Jurkat, Clone E6-1 (cell line): Measurements from ENCODE around the gene FERMT3.
"Not testable (repeated sequence)": the region's sequence is repeated elsewhere in the genome, so short reads cannot be mapped to it uniquely, and the experiment has no call there.

Experiments
- DNase-seq: peaks from one replicate; pipeline ENCODE4 v3.0.0-alpha.2; 2011; ENCODE audit warnings: low read depth, low spot score
- H3K4me3 ChIP-seq: 2 replicates; pipeline ENCODE4 v1.5.1; 2011; ENCODE audit warnings: mild to moderate bottlenecking, low read length, control low read depth, moderate library complexity

Gene FERMT3

GRCh38 chr11:64244966-64245365 is 38.4 kb downstream of the FERMT3 start:
- H3K4me3 ChIP-seq = peak overlapping the region; percentile 80

DNA sequence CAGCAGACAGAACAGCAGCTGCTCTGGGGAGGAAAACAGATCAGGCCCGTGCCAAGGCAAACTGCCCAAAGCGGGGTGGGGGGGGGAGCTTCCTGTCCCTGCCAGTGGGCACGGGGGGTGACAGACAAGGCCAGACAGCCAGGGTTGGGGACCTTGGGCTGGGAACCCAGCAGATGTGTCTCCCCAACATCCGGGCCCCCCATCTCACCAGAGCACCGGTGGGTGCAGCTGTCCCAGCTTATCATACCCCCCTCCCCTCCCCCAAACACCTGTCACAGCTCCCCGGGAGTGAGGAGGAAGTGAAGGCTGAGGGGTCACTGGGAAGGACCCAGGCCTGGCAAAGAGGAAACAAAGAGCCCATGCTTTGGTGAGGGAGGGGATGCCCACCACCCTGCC is 38.9 kb downstream of the FERMT3 start:
- peak; percentile 62 for DNase-seq
- peak overlapping the region; percentile 80 for H3K4me3 ChIP-seq

More at GRCh38 chr11:64244966-64245365, 38.4 kb downstream of the FERMT3 start:
- DNase-seq = peak; percentile 46

- peak overlapping the region; percentile 80 for H3K4me3 ChIP-seq
- no peak for DNase-seq
Measured at GRCh38 chr11:64245797-64246620, 39.5 kb downstream of the FERMT3 start.

DNA sequence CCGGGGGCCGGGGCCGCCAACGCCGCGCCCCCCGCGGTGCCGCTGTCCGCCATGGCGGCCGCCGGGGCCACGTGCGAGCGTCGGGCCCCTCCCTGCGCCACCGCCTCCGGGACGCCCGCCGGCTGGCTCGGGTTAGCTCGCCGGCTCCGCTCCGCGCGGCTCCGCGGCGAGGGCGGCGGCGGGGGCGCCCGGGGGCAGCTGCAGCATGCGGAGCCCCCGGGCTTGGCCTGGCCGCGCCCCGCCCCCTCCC is 40.0 kb downstream of the FERMT3 start:
- peak overlapping the region; percentile 80; the same call in 1 of the 2 replicates for H3K4me3 ChIP-seq
- not testable (repeated sequence) for DNase-seq

DNA sequence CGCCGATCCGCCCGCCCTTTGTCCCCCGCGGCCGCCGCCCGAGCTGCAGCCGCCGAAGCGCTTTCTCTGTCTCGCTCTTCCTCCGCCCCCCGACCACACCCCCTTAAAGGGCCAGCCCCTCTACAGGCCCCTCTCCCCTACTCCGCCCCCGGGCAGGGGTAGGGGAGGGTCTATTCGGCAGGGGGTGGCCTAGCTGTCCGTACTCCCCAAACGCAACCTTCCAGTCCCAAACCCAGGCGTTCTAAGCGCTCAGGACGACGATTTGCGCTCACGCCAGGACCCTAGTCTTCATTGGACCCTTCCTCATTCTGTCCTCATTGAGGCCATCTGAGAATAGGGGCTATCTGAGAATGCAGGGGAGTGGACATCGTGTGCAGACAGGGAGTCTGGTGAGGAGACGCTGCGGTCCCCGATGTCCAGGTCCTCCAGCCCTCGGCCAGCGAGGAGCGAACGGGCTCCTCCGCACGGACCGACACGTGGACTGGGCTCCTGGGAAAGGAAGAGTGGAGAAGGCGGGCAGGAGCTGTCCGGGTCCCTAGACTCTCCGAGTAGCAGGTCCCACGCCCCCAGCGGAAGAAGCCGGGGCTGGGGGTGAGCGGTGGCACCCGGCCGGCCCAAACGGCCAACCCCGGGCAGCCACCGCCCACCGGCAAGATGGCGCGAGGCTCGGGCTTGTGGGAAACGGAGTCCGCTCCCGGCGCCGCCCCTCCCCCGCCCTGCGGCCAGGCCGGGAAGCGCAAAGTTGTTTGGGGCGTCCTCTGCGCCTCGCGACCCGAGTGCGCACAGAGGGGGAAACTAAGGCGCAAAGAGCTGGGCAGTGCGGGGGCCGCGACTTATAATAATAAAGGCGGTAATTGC is 40.6 kb downstream of the FERMT3 start, which contains the start of gene PPP1R14B:
PPP1R14B (minus strand) TSS at position 73 of the 858 bp plus-strand sequence. CDS start 270 bp downstream, outside the sequence.
- peak; percentile 69 for DNase-seq
- peak within 1 kb of the TSS; percentile 80 for H3K4me3 ChIP-seq

- no peak for DNase-seq
- no peak overlapping the region for H3K4me3 ChIP-seq
Measured at GRCh38 chr11:64247729-64248531, 41.4 kb downstream of the FERMT3 start.

DNA sequence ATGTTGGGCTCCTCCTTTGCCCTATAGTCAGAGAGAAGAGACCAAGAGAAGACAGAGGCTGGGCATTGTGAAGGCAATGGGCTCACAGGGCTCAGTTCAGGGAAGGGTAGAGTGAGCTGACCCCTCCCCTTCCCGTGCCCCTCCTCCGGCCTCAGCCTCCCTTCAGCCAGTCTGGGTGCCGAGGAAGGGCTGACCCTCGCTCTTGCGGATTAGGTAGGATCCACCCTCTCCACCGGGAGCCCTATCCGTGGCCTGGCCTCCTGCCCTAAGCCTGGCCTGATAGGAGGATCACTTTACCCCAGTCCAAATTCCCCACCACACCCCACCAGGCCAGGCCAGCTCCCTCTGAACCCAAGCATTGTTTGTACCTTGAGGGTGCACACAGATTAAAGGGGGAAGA is 42.1 kb downstream of the FERMT3 start:
- no peak overlapping the region for H3K4me3 ChIP-seq
- DNase-seq = no peak

- DNase-seq = no peak
- H3K4me3 ChIP-seq = no peak overlapping the region
Measured at GRCh38 chr11:64249038-64249437, 42.5 kb downstream of the FERMT3 start.

DNA sequence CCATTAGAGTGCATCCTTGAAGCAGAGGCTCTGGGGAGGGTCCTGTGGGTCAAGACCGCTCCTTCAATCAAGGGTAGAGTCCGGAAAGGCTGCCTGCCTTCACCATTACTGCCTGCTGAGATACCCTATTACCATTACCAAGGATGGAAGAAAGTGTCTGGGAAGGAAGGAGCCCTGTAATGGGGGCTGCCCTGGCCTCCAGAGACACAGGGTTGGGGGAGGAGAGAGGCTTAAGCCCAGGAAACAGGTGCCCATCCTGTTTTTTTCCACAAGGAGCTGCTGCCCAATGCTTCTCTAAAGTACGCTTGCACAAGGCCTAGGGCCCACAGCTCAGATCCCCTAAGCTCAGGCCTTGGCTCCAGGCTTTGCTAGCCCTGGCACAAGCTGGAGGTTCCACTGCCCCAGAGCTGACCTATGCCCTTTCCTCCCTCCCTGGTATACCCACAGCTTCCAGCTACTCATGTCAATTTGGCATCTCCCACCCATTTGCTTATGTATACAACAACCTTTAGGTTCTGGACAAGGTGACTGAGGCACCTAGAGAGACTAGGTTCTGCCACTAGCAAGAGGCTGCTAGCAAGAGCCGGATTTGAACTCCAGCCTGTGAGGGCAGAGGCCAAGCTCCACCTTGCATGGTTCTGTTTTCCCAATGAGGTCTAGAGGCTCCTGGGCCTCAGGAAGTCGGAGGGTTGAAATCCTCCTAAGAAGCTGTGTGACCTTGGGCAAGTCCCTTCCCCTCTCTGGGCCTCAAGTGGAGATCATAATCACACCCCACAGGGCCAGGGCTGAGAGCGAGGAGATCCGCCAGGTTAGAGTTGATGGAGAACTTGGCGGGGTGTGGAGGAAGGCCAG is 43.3 kb downstream of the FERMT3 start:
- no peak overlapping the region for H3K4me3 ChIP-seq
- DNase-seq = no peak

DNA sequence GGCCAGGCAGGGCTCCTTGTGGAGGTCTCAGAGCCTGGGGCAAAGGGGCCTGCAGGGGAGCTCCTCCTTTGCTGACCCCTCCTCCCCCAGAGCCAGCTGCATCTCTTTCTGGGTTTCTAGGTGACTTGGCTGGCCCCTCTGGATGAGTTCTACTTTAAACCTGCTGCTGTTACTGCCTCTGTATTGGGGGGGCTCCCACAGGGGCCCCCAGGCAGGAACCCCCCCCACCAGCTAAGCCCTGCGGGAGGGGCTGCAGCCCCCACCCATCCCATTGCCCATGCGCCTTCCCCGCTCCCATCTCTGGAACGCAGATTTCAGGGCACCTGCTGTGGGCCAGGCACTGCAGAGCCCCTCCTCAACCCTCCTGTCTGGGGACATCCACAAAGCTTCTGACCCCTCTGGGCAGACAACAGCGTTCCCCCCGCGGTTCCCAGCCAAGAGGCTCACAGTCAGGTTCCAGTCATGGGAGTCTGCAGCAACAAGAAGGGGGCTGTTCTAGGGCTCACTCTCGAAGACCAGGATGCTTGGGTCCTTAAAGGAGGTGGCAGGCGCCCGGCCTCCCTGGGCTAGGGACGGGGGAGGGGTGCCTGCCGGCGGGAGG is 44.0 kb downstream of the FERMT3 start:
- no peak for DNase-seq
- peak overlapping the region; percentile 60 for H3K4me3 ChIP-seq

- peak within 1 kb of the TSS; percentile 60 for H3K4me3 ChIP-seq
Measured at GRCh38 chr11:64251016-64251752, 44.7 kb downstream of the FERMT3 start, which contains the start of gene PLCB3. PLCB3 (plus strand) TSS chr11:64251530; CDS start chr11:64251650, 120 bp downstream.

GRCh38 chr11:64251753-64252002 is 45.2 kb downstream of the FERMT3 start:
- DNase-seq = no peak
- peak overlapping the region; percentile 59 for H3K4me3 ChIP-seq

More at GRCh38 chr11:64251016-64251752, 44.7 kb downstream of the FERMT3 start, which contains the start of gene PLCB3:
- DNase-seq = no peak

DNA sequence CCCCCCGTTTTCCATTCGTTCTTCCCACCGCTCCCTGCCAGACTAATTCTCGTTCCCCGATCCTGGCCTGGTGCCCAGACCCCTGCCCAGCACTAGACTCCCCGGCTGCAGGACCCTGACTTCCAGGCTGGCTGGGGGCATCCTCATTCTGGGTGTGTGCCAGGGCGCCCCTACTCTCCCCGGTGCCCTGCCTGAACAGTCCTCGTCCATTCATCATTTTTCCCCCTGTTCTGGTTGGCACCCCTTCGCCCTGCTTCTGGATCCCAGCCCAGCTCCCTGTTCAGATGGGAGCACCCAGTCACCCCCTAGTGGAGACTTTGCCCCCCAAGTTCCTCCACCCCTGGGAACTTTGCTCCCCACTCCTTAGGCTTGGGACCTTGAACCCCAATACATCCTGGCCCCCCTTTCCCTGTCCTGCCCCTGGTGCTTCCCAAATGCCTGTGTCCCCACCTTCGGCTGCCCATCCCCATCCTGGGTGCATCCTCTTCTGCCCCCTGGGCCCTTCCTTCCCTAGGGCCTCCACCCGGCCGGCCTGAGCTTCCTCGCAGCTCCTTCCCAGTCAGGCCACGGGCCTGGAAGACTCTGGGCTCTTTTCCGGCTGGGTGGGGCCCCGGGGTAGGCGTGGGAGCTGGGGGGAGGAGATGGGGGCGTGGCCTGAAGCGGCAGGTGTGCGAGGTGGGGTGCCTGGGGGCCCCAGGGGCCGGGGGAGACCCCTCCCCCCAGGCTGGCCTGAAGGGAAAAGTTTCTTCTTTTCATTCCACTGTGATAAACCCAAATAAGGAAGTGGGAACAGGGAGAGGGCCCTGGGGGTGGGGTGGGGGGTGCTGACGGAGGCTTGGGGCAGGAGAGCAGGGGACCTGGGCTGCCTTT is 45.7 kb downstream of the FERMT3 start:
- H3K4me3 ChIP-seq = peak overlapping the region; percentile 59
- DNase-seq = no peak

DNA sequence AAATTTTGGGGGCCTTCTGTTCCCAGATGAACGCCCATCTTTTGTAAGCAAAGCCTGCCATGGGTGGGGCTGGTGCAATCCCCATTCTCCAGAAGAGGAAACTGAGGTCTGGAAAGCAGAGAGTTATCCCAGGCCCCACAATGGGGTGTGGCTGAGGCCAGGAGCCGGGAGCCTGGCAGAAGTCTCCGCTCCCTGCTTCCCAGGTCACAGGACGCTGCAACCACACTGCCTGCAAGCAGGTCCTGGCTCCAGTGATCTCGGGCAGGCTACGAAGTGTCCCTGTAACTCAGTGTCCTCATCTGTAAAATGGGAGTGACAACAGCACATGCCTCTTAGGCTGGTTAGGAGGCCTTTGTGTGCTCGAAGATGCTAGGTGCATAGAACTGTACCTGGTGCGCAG is 46.5 kb downstream of the FERMT3 start:
- H3K4me3 ChIP-seq = no peak overlapping the region
- no peak for DNase-seq

DNA sequence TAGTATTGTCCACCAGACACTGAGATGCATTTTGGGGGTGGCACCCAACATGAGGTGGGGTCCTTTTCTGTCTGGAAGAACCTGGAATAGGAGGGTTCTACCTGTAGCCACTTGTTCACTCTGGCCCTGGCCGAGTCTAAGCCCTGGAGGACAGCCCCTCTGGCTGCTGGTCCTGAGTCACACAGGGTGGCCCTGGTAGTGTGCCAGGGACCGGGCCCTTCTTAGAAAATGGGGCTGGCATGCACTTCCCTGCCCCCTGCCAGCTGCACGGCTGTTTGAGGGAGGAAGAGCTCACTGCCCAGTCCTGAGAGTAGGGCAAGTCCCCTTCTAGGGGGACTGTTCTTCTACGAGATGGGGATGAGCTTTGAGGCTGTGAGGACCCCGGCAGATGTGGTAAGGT is 47.0 kb downstream of the FERMT3 start:
- no peak for DNase-seq
- no peak overlapping the region for H3K4me3 ChIP-seq

DNA sequence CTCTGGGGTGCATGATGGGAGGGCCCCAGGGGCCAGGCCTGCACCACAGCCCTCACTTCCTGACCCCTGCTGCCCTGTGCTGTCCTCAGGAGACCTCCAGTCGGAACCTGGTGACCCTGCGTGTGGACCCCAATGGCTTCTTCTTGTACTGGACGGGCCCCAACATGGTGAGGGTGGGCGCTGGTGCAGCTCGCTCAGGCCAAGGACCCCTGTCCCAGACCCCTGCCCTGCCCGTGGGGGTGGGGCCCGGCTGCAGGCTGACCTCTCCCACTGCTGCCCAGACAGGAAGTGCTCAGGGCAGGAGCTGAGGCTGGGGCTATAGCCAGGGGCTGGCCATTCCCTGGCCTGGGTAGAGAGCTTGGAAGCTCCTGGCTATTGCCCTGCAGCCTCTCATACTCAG is 47.8 kb downstream of the FERMT3 start:
- DNase-seq = no peak
- no peak overlapping the region for H3K4me3 ChIP-seq
